Measurements from ENCODE around the gene TMPRSS7. TPM values are rescaled to one million over a fixed set of nuclear protein-coding genes. Genes with fewer than 3 reads are reported as not detected.

The TMPRSS7 gene
- polyA plus RNA-seq, 1 donor from 2014 or later: 0.52 TPM

DNA sequence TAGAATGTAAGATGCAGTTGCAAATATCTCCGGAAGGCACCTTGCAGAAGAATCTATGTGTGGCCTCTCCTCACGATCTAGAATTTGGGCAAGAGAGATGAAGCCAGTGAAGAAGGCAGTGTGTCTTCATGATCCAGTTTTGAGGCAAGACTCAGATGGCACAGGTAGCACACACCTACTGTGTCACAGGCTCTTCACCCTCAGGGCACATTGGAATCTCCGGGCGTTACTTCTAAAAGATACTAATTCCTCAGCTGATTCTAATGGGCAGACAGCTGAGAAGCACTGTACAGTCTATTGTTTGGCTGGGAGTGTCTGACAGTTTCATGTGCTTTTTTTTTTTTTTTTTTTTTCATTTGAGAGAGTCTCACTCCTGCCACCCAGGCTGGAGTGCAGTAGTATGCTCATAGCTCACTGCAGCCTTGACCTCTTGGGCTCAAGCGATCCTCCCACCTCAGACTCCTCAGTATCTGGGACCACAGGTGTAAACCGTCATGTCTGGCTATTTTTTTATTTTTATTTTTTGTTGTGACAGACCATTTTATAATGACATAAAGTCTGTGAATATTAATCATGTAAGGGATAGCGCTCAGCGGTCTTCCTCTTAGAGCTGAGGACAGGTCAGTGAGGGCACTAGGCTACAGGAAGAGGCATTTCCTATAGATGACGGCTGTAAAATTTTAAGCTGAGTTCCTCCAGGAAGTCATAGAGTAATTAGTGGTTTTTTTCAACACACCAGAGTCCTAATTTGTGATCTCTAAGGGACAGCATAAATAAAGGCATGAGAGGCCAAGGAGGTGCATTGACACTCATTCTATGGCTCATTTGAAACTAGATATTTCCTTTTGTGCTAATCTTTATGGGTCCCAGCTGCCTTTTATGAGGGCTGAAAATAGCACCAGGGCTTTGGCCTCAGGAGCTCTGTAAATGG is 55.7 kb downstream of the TMPRSS7 start:
- H4K20me1 ChIP-seq (ENCODE audit: insufficient read depth): no peaks in the 10 kb centered on the region
- H3K79me2 ChIP-seq (replicated peaks; ENCODE audit: insufficient read depth, low read length): no peaks in the 10 kb centered on the region
- no peaks in the 10 kb centered on the region for H3F3A ChIP-seq (ENCODE audit: insufficient read depth, low read length, poor library complexity, severe bottlenecking)
- H3K4me2 ChIP-seq (ENCODE audit: low read length): no peak overlapping the region
- peaks cover 24% of the 10 kb centered on the region for H3K27me3 ChIP-seq (ENCODE audit: insufficient read depth, low read depth, low read length)
- no peak overlapping the region for H3K27ac ChIP-seq (ENCODE audit: low read length)
- no peak overlapping the region for H3K9ac ChIP-seq (ENCODE audit: low read length)
- H3K36me3 ChIP-seq (ENCODE audit: insufficient read depth, low read length): no peaks in the 10 kb centered on the region
- no peak overlapping the region for H3K4me3 ChIP-seq (ENCODE audit: low read length)
- no peaks in the 10 kb centered on the region for H3K9me2 ChIP-seq (ENCODE audit: insufficient read depth, low read length)
- no peak for TF ChIP-seq TAF1 (IDR thresholded peaks at IDR 0.05; ENCODE audit: low read depth)
- no peak for TF ChIP-seq MXI1 (conservative IDR thresholded peaks at IDR 0.05; ENCODE audit: poor library complexity, severe bottlenecking)
- no peak for TF ChIP-seq RAD21 (conservative IDR thresholded peaks at IDR 0.05)
- TF ChIP-seq EP300 (conservative IDR thresholded peaks at IDR 0.05; ENCODE audit: poor library complexity, severe bottlenecking): no peak
- TF ChIP-seq SMC3 (conservative IDR thresholded peaks at IDR 0.05; ENCODE audit: poor library complexity): no peak
- no peak for TF ChIP-seq EZH2 (IDR thresholded peaks at IDR 0.05; ENCODE audit: borderline replicate concordance, insufficient read depth, low read length, poor library complexity, severe bottlenecking)
- no peak for TF ChIP-seq POLR2AphosphoS5 (IDR thresholded peaks at IDR 0.05)
- TF ChIP-seq, protein P1, sequence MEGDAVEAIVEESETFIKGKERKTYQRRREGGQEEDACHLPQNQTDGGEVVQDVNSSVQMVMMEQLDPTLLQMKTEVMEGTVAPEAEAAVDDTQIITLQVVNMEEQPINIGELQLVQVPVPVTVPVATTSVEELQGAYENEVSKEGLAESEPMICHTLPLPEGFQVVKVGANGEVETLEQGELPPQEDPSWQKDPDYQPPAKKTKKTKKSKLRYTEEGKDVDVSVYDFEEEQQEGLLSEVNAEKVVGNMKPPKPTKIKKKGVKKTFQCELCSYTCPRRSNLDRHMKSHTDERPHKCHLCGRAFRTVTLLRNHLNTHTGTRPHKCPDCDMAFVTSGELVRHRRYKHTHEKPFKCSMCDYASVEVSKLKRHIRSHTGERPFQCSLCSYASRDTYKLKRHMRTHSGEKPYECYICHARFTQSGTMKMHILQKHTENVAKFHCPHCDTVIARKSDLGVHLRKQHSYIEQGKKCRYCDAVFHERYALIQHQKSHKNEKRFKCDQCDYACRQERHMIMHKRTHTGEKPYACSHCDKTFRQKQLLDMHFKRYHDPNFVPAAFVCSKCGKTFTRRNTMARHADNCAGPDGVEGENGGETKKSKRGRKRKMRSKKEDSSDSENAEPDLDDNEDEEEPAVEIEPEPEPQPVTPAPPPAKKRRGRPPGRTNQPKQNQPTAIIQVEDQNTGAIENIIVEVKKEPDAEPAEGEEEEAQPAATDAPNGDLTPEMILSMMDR (IDR thresholded peaks at IDR 0.05; ENCODE audit: poor library complexity, severe bottlenecking): no peak
- TF ChIP-seq, protein P2, sequence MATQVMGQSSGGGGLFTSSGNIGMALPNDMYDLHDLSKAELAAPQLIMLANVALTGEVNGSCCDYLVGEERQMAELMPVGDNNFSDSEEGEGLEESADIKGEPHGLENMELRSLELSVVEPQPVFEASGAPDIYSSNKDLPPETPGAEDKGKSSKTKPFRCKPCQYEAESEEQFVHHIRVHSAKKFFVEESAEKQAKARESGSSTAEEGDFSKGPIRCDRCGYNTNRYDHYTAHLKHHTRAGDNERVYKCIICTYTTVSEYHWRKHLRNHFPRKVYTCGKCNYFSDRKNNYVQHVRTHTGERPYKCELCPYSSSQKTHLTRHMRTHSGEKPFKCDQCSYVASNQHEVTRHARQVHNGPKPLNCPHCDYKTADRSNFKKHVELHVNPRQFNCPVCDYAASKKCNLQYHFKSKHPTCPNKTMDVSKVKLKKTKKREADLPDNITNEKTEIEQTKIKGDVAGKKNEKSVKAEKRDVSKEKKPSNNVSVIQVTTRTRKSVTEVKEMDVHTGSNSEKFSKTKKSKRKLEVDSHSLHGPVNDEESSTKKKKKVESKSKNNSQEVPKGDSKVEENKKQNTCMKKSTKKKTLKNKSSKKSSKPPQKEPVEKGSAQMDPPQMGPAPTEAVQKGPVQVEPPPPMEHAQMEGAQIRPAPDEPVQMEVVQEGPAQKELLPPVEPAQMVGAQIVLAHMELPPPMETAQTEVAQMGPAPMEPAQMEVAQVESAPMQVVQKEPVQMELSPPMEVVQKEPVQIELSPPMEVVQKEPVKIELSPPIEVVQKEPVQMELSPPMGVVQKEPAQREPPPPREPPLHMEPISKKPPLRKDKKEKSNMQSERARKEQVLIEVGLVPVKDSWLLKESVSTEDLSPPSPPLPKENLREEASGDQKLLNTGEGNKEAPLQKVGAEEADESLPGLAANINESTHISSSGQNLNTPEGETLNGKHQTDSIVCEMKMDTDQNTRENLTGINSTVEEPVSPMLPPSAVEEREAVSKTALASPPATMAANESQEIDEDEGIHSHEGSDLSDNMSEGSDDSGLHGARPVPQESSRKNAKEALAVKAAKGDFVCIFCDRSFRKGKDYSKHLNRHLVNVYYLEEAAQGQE (IDR thresholded peaks at IDR 0.05; ENCODE audit: borderline replicate concordance): no peak
- no peaks in the 10 kb centered on the region for H3K9me3 ChIP-seq (ENCODE audit: low read length)
- no peak overlapping the region for H2AFZ ChIP-seq (ENCODE audit: low read depth, low read length)

DNA sequence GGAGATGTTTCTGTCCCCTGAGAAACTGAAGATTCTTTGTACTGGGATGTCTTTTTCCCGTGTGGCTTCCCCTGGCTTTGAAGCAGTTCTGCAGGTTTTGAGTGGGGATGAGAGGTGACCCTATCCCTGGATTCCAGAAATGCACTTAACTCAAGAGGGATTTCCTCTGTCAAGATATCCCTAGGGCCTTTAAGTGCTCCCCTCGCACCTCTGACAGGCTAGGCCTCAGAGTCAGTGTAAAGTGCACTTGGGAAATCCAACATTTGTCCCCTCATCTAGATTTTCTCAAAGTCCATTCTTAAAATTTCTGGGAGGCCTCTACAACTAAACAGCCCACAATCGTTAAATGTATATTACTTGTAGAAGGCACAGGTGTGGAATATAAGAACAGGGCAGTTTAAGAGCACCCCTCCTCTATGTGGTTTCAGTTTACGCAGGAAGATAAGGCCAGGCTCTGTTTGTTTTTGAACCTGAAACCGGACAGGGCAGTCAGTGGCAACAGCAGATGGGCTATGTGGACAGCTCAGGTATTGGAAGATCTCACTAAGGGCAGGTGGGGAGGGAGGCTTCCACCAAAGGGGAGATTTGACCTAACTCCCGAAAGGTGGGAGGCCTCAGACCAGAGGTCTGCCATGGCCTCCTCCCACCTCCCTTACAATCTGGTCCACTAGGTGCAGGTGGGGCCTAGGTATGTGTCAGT is 56.5 kb downstream of the TMPRSS7 start:
- Histone ChIP-seq H3F3A (ENCODE audit: insufficient read depth, low read length, poor library complexity, severe bottlenecking) (no peaks in the 10 kb centered on the region), H3K9me3 (ENCODE audit: low read length) (no peaks in the 10 kb centered on the region), H3K27ac (ENCODE audit: low read length) (no peak overlapping the region), H3K9me2 (ENCODE audit: insufficient read depth, low read length) (no peaks in the 10 kb centered on the region), H3K27me3 (ENCODE audit: insufficient read depth, low read depth, low read length) (peaks cover 19% of the 10 kb centered on the region), H3K4me2 (ENCODE audit: low read length) (no peak overlapping the region), H3K4me3 (ENCODE audit: low read length) (no peak overlapping the region), H3K9ac (ENCODE audit: low read length) (no peak overlapping the region), H3K36me3 (ENCODE audit: insufficient read depth, low read length) (no peaks in the 10 kb centered on the region), H3K79me2 (replicated peaks; ENCODE audit: insufficient read depth, low read length) (no peaks in the 10 kb centered on the region), H2AFZ (ENCODE audit: low read depth, low read length) (no peak overlapping the region), H4K20me1 (ENCODE audit: insufficient read depth) (no peaks in the 10 kb centered on the region)
- no peak for TF ChIP-seq RAD21 (conservative IDR thresholded peaks at IDR 0.05)
